Left cardiac atrium (tissue), 4 donors: ENCODE data around the gene IFT80. TPM values are rescaled to one million over a fixed set of nuclear protein-coding genes. Genes with fewer than 3 reads are reported as not detected.
A peak's percentile ranks its signal among the peaks of the same experiment; 100 is the strongest.

ENCODE experiments used
- ATAC-seq, 2 donors: fragments of 200-7000 bp; cut with Tn5 transposase; one replicate each; pipeline ENCODE4 v1.9.1; 2020; ENCODE audit warnings: mild to moderate bottlenecking in 2 of 2, moderate library complexity in 2 of 2
- DNase-seq: peaks from one replicate; pipeline ENCODE4 v3.0.0-alpha.2; 2020
- intact Hi-C, 2 donors: fragments of 100-400 bp; cut with DNase I; formaldehyde crosslinking; loops; one replicate each; pipeline versions ENCODE4 v1.14.1 to v1.15.1; 2022 to 2023
- long read RNA-seq: library from polyadenylated mRNA; unstranded; transcript quantifications from one replicate; pipeline ENCODE4 v2.0.0, GENCODE V29; 2021
- total RNA-seq, 2 donors: library from RNA; stranded (reverse); fragmentation: NEBNext Ultra II Directional; extraction: Animal tissue kit (Norgen Biotek cat#: 25700); gene quantifications; one replicate each; pipeline ENCODE4 v1.2.1, GENCODE V29; 2021
- donor health status: DM: no; HTN: yes; CAD: no.
- donor health status: DM: no; HTN: yes; CAD: no; lungs with severe emphysema.
- donor health status: DM: yes; HTN: yes; CAD: no.
- donor health status: Dilated cardiomyopathy.

Gene IFT80
- 10 to 100 TPM; 11.6 to 13.6 TPM for total RNA-seq
- long read RNA-seq, full-length matches to known transcripts = 4 of 6 reads
- long read RNA-seq, partial matches to known transcripts = 1 of 6 reads
- long read RNA-seq, other reads (novel, unspliced or antisense) = 1 of 6 reads

- intact Hi-C loops = loop anchor here in 1 of 2 donors (10.0 kb wide), 1 partner anchor 365 kb away; no protein-coding TSS in a partner anchor
- peak; percentile 98 to 99 for ATAC-seq
- DNase-seq = peak; percentile 96
Observed at GRCh38 chr3:160399125-160400029, at the start of gene IFT80, which contains the start of gene SMC4. Gene IFT80 (minus strand): TSS chr3:160399225. CDS start chr3:160384600, 14,625 bp downstream. Gene SMC4 (plus strand): TSS chr3:160399650. CDS start chr3:160400827, 1,177 bp downstream.

GRCh38 chr3:160447544-160447943, 48.5 kb upstream of the IFT80 start:
- no peak for DNase-seq
- intact Hi-C loops = no loop called here
- no peak for ATAC-seq

- ATAC-seq (no peak), DNase-seq (no peak)
- intact Hi-C loops = no loop called here
Observed at GRCh38 chr3:160446522-160447056, 47.6 kb upstream of the IFT80 start.

- DNase-seq (no peak), ATAC-seq (no peak)
- intact Hi-C loops = no loop called here
Observed at GRCh38 chr3:160445854-160446253, 46.8 kb upstream of the IFT80 start.

GRCh38 chr3:160444411-160444810, 45.4 kb upstream of the IFT80 start:
- DNase-seq (no peak), ATAC-seq (no peak)

GRCh38 chr3:160440687-160441086, 41.7 kb upstream of the IFT80 start:
- ATAC-seq (no peak), DNase-seq (no peak)
- intact Hi-C loops = no loop called here

More at GRCh38 chr3:160444411-160444810, 45.4 kb upstream of the IFT80 start:
- intact Hi-C loops = no loop called here

- no peak for DNase-seq
- ATAC-seq = no peak
- intact Hi-C loops = no loop called here
Observed at GRCh38 chr3:160437083-160437455, 38.0 kb upstream of the IFT80 start.

- ATAC-seq = no peak
- intact Hi-C loops = no loop called here
- no peak for DNase-seq
Observed at GRCh38 chr3:160435747-160436146, 36.7 kb upstream of the IFT80 start.

- intact Hi-C loops = no loop called here
- DNase-seq = no peak
- no peak for ATAC-seq
Observed at GRCh38 chr3:160435095-160435494, 36.1 kb upstream of the IFT80 start.

- intact Hi-C loops = no loop called here
- no peak for DNase-seq
- ATAC-seq = no peak
Observed at GRCh38 chr3:160434071-160434470, 35.0 kb upstream of the IFT80 start.

- ATAC-seq (no peak), DNase-seq (no peak)
- intact Hi-C loops = no loop called here
Observed at GRCh38 chr3:160427832-160428424, 28.9 kb upstream of the IFT80 start.

- intact Hi-C loops = loop anchor here in 1 of 2 donors (10.0 kb wide), 1 partner anchor 253 kb away; no protein-coding TSS in a partner anchor
Observed at GRCh38 chr3:160417311-160417710, 18.3 kb upstream of the IFT80 start.

GRCh38 chr3:160413613-160414248, 14.7 kb upstream of the IFT80 start:
- intact Hi-C loops = loop anchor here (2.0 to 10.0 kb wide), 3 partner anchors 249 to 381 kb away; no protein-coding TSS in a partner anchor
- DNase-seq (peak; percentile 37), ATAC-seq (peak; percentile 59 to 61)

More at GRCh38 chr3:160417311-160417710, 18.3 kb upstream of the IFT80 start:
- DNase-seq = no peak
- no peak for ATAC-seq

GRCh38 chr3:160412477-160412876, 13.5 kb upstream of the IFT80 start:
- no peak for ATAC-seq
- DNase-seq = no peak
- intact Hi-C loops = loop anchor here (2.0 to 10.0 kb wide), 3 partner anchors 248 to 380 kb away; no protein-coding TSS in a partner anchor

- ATAC-seq = no peak
- intact Hi-C loops = loop anchor here (5.0 to 10.0 kb wide), 3 partner anchors 245 to 375 kb away; no protein-coding TSS in a partner anchor
- no peak for DNase-seq
Observed at GRCh38 chr3:160409812-160410610, 11.0 kb upstream of the IFT80 start.

GRCh38 chr3:160403796-160404470, 4.9 kb upstream of the IFT80 start:
- no peak for ATAC-seq
- intact Hi-C loops = loop anchor here in 1 of 2 donors (10.0 kb wide), 1 partner anchor 369 kb away; no protein-coding TSS in a partner anchor
- DNase-seq = no peak

- no peak for ATAC-seq
- intact Hi-C loops = loop anchor here in 1 of 2 donors (10.0 kb wide), 1 partner anchor 368 kb away; no protein-coding TSS in a partner anchor
Observed at GRCh38 chr3:160403028-160403545, 4.1 kb upstream of the IFT80 start.

More at GRCh38 chr3:160403028-160403545, 4.1 kb upstream of the IFT80 start:
- no peak for DNase-seq
